SJCRH30 (cell line): Measurements from ENCODE around the gene FBXO3. TPM values are rescaled to one million over a fixed set of nuclear protein-coding genes. Genes with fewer than 3 reads are reported as not detected.

ENCODE experiments used
- DNase-seq, 2 experiments: peaks; one replicate each; pipeline ENCODE4 v3.0.0-alpha.2; 2015 to 2020
- H3K27ac ChIP-seq: fragments of 250-450 bp; sonication (Bioruptor Pico); 2 replicates; pipeline ENCODE4 v1.5.1; 2020; ENCODE audit warnings: mild to moderate bottlenecking, moderate library complexity
- H3K27me3 ChIP-seq: fragments of 250-450 bp; sonication (Bioruptor Pico); 2 replicates; pipeline ENCODE4 v1.5.1; 2020; ENCODE audit warnings: mild to moderate bottlenecking, moderate library complexity
- H3K36me3 ChIP-seq: fragments of 250-450 bp; sonication (Bioruptor Pico); 2 replicates; pipeline ENCODE4 v1.5.1; 2020; ENCODE audit warnings: mild to moderate bottlenecking, moderate library complexity
- H3K4me1 ChIP-seq: fragments of 250-450 bp; sonication (Bioruptor Pico); 2 replicates; pipeline ENCODE4 v1.5.1; 2020; ENCODE audit warnings: mild to moderate bottlenecking, moderate library complexity
- H3K4me3 ChIP-seq: fragments of 250-450 bp; sonication (Bioruptor Pico); 2 replicates; pipeline ENCODE4 v1.5.1; 2020; ENCODE audit warnings: mild to moderate bottlenecking, moderate library complexity
- H3K9me3 ChIP-seq: fragments of 250-450 bp; sonication (Bioruptor Pico); replicated peaks from 2 replicates; pipeline ENCODE4 v1.5.1; 2020; ENCODE audit warnings: mild to moderate bottlenecking, moderate library complexity
- total RNA-seq: library from RNA; depleted of rRNA; stranded (reverse); fragments of >200 nt; shearing (Covaris generic); gene quantifications from 2 replicates; pipeline ENCODE4 v1.2.3, GENCODE V29; 2014

The FBXO3 gene
- total RNA-seq, 1 experiment from 2014 or later, result 30.4 TPM

DNA sequence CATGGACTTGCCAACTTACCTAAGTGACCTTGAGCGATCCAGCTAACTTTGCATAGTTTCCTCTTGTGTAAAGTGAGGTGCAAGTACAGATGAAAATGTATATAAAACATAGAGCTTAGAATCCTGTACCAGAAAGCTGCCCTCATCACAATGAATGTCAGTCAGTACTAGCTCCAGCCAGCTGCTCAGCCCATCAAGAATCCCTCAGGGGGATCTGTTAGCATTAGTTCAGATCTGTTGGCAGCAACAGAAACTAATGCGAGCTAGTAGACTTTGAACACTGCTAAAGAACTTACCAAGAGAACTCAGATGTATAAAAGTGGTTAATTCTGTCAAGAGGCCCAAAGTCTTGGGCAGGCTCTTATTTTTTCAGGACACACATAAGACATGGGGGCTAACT lies 67.4 kb downstream of the FBXO3 start:
- DNase-seq, result no peak
- H3K27me3 ChIP-seq, result no peaks in the 10 kb centered on the region
- H3K4me1 ChIP-seq, result peaks cover 20% of the 10 kb centered on the region
- H3K36me3 ChIP-seq, result peaks cover 6% of the 10 kb centered on the region; the same call in 1 of the 2 replicates
- no peak overlapping the region for H3K27ac ChIP-seq
- no peaks in the 10 kb centered on the region for H3K9me3 ChIP-seq
- H3K4me3 ChIP-seq, result no peak overlapping the region

DNA sequence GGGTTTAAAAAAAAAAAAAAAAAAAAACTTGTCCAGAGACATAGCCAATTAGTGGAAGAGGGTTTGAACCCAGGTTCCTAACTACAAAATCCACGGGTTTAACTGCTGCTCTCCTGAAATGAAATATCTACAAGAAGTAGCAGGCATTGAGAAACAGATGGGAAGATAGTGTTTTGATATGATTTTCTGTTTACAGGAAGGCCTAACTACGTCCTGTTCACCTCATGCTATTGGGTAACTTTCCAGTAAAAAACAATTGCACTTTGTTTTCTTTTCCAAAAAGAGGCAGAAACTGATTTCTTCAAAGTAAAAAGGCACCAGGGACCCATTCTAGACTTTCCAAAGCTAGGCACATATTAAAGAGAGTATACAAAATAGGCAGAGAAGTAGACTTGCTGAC lies 67.8 kb downstream of the FBXO3 start:
- Histone ChIP-seq H3K36me3 (peaks cover 5% of the 10 kb centered on the region; the same call in 1 of the 2 replicates), H3K27me3 (no peaks in the 10 kb centered on the region), H3K27ac (no peak overlapping the region), H3K9me3 (no peaks in the 10 kb centered on the region), H3K4me1 (peaks cover 22% of the 10 kb centered on the region), H3K4me3 (no peak overlapping the region)
- DNase-seq, result no peak

DNA sequence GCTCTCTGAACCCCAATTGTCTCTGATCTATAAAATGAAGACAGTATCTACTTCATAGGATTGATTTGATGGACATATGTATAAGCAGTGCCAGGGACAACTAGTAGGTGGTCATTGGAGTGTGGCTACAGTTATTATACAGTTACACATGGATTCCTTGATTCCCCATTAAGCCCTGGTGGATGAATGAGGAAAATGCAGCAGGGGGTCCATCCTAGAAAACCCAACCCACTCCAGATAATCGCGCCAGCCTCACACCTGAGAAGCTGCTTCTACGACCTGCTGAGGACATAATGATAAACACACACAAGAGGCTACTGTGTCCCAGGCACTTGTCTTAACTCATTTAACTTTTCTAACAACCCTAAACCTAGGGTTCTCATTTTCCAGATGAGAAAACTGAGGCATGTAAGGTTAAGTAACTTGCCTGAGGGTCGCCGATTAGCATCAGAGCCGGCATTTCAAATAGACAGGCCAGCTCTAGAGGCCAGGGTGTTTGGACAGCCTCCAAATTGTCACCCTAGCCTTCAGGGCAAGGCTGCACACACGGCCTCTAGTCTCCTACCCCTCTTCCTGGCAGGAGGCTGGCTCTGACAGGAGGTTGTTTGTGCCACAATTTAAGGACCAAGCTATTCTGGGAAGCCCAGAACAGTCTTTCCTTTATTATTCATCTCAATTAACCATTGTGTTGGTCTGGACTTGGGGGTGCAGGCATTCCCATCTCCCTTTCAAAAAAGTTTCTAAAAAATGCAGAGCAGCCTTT lies 69.9 kb downstream of the FBXO3 start:
- no peak for DNase-seq
- Histone ChIP-seq H3K27ac (no peak overlapping the region), H3K4me1 (peaks cover 27% of the 10 kb centered on the region), H3K36me3 (no peaks in the 10 kb centered on the region), H3K4me3 (no peak overlapping the region), H3K9me3 (no peaks in the 10 kb centered on the region), H3K27me3 (no peaks in the 10 kb centered on the region)

DNA sequence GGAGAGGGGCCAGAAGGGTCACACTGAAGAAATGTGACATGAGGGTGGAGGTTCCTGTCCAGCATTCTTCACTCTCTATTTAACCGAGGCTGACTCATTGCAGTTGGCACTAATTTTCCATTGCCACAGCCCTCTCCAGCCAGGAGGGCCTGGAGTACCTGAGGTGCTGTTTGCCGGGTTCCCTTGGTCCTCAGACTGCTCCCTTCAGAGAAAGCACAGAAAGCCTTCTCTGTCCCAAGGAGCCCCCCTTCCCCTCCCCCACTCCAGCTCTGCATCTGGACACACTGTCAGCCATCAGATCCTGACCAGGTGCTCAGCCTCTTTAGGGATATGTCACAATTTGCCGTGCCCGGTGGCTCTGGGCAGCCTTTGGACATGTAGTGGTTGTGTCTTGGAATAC lies 70.5 kb downstream of the FBXO3 start:
- no peak for DNase-seq

DNA sequence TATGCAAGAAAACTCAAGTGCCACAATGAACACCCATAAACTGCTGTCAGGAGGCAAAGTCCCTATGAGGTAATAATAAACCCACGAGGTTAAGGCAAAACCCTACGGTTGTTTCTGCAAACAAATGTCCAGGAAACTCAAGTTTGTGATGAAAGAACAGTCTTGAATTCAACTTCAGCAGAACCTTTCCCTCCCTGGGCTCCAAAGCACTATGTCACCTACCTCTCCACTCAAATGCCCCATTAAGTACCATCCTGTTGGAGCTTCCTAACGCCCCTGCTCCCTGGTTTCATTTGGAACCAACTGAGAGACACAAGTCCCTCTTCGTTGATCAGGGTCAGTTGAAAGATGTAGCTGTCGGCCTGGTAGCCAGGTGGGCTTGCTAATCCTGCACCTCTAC lies 71.1 kb downstream of the FBXO3 start:
- DNase-seq, result no peak
- H3K36me3 ChIP-seq, result no peaks in the 10 kb centered on the region
- peaks cover 19% of the 10 kb centered on the region for H3K4me1 ChIP-seq
- H3K4me3 ChIP-seq, result no peak overlapping the region
- no peak overlapping the region for H3K27ac ChIP-seq
- H3K9me3 ChIP-seq, result no peaks in the 10 kb centered on the region
- H3K27me3 ChIP-seq, result no peaks in the 10 kb centered on the region

More for the DNA sequence above, 70.5 kb downstream of the FBXO3 start:
- no peaks in the 10 kb centered on the region for H3K27me3 ChIP-seq
- no peaks in the 10 kb centered on the region for H3K36me3 ChIP-seq
- peaks cover 22% of the 10 kb centered on the region for H3K4me1 ChIP-seq
- no peaks in the 10 kb centered on the region for H3K9me3 ChIP-seq
- no peak overlapping the region for H3K27ac ChIP-seq
- no peak overlapping the region for H3K4me3 ChIP-seq

DNA sequence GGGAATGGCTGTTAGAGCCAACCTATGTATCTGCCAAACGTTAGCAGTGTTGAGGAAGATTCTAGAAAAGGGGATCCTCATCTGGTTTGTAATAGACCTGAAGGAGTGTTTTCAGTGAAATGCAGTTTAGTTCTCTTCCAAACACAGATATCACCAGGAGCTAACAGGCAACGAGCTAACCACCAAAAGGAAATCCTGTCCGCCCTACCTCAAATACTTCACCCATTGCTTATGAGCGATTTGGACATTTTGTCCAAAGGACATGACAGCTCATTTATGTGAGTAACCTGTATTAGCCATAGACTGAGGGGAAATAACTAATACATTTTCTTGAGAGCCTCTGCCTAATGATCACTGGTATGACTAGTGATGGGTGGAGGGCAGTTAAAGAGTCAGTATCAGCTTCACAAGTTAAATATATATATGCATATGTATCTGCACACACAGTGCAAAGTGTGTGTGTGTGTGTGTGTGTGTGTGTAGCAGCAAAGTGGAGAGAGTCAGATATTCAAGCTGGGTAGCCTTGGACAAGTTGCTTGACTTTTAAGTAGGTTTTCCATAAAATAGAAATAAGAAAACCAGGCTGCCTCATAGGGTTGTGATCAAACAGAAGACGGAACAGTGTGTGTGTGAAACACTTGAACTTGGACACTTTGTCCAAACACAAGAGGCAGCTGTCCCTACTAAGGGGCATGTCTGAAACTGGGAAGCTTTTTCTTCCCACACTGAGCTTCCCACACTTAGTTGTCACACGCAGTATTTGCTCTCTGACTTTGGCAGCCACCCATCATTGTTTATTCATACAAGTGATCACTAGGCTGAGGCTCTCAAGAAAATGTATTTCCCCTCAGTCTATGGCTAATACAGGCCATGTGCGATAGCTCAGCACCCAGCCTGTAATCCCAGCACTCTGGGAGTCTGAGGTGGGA lies 72.8 kb downstream of the FBXO3 start:
- peak overlapping the region; percentile 63 for H3K4me3 ChIP-seq
- peak; percentile 50 to 77 for DNase-seq
- H3K27ac ChIP-seq, result peak overlapping the region; percentile 64
- no peaks in the 10 kb centered on the region for H3K9me3 ChIP-seq
- H3K27me3 ChIP-seq, result no peaks in the 10 kb centered on the region
- peaks cover 19% of the 10 kb centered on the region for H3K4me1 ChIP-seq
- no peaks in the 10 kb centered on the region for H3K36me3 ChIP-seq

DNA sequence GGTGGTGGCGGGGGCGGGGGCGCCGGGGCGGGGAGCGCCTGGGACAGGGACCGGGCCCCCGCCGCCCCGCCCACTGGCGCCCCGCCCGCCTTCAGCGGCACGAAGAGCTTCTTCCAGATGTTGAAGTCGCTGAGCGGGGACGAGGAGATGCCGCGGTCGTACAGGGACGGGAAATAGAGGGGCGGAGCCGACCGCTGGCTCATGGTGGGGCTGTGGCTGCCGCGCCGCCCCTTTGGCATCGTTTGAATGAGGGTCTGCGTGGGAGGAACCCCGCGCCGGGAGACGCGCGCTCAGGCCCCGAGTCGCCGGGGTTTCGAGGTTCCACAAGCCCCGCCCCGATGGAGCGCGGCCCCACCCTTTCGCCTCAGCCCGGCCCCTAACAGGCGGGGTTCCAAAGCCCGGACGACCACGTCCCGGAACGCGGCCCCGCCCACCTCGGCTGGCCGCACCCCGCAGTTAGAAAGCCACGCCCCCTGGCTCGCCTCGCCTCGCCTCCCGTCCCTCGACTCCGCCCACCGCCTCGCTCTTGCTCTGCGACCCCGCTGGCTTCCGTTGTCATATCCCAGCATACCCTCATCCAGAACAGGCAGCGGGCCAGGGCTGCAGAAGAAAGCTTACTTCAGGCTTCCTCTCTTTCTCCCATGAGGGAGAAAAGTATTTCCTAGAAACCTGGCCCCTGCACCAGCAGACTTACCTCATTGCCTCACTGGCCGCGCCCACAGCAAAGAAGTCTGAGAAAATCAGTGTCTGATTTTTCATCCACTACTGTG lies 73.6 kb downstream of the FBXO3 start, which contains the start of gene C11orf91:
Gene C11orf91 (minus strand): TSS at position 325 of the 770 bp plus-strand sequence. CDS start 86 bp downstream, at position 239.
- Histone ChIP-seq H3K4me3 (peak within 1 kb of the TSS; percentile 63), H3K27me3 (no peaks in the 10 kb centered on the region), H3K27ac (peak within 1 kb of the TSS; percentile 64), H3K4me1 (peaks cover 19% of the 10 kb centered on the region), H3K9me3 (no peaks in the 10 kb centered on the region), H3K36me3 (no peaks in the 10 kb centered on the region)
- DNase-seq, result peak; percentile 97 to 98

DNA sequence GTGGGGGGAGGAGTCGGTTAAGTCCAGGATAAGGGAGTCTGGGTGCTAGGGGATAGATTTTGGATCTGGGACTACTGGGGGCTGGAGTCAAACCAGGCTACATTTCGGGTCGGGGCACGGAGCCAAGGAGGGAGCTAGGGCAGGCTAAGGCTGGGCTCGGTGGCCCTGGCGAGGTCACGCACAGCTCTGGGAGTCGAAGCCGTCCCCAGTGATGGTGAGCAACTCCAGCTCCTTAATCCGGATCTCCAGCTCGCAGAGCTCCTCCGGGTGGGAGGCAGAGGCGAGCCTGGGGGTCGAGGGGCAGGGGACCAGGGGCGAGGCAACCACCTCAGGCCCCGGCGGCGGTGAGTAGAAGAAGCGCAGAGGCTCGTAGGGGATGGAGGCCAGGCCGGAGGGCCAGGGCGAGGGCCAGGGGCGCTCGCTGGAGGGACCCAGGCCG lies 74.2 kb downstream of the FBXO3 start:
- Histone ChIP-seq H3K27ac (peak overlapping the region; percentile 53; the same call in 1 of the 2 replicates), H3K27me3 (no peaks in the 10 kb centered on the region), H3K4me3 (peak overlapping the region; percentile 63), H3K4me1 (peaks cover 19% of the 10 kb centered on the region), H3K36me3 (no peaks in the 10 kb centered on the region), H3K9me3 (no peaks in the 10 kb centered on the region)
- DNase-seq, result peak in 1 of 2 experiments; percentile 44

DNA sequence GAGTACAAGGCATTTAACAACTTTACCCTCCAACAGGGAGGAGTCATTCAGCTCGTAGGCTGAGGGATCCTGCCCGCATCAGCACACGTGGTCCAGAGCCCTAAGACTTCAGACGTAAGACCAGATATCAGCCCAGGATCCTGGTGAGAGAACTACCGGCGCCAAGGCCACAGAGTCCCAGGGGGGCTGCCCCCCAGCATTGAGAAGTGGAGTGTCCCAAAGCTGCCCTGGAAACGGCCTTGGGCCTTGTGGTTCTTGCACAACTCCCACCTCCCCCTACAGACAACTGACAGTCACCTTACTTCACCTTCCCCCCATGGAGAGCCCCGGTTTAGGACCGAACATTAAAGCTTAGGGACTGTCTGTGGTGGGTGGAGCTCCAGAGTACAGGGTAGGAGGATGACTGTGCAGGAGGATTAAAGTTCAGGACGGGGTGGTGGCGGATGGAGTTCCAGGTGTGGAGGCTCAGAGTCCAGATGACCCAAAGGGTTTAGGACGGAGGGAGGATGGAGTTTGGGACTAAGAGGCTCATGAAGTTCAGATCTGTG lies 74.7 kb downstream of the FBXO3 start:
- Histone ChIP-seq H3K27ac (peak overlapping the region; percentile 53; the same call in 1 of the 2 replicates), H3K4me1 (peaks cover 19% of the 10 kb centered on the region), H3K36me3 (no peaks in the 10 kb centered on the region), H3K4me3 (peak overlapping the region; percentile 63), H3K9me3 (no peaks in the 10 kb centered on the region), H3K27me3 (no peaks in the 10 kb centered on the region)
- DNase-seq, result no peak

DNA sequence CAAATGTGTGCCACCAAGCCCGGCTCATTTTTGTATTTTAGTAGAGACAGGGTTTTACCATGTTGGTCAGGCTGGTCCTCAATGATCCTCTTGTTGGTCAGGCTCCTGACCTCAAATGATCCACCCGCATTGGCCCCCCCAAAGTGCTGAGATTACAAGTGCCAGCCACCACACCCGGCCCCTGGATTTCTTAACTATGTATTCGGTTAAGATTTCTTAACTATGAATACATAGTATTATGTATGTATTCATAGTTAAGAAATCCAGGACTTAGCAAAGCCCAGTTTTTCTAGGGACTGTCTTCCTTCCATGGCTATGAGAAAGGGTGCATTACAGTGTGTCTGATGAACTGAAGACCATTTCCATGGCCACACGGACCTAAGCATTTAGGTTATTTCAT lies 75.4 kb downstream of the FBXO3 start:
- DNase-seq, result no peak
- Histone ChIP-seq H3K4me1 (peaks cover 19% of the 10 kb centered on the region), H3K9me3 (no peaks in the 10 kb centered on the region)

DNA sequence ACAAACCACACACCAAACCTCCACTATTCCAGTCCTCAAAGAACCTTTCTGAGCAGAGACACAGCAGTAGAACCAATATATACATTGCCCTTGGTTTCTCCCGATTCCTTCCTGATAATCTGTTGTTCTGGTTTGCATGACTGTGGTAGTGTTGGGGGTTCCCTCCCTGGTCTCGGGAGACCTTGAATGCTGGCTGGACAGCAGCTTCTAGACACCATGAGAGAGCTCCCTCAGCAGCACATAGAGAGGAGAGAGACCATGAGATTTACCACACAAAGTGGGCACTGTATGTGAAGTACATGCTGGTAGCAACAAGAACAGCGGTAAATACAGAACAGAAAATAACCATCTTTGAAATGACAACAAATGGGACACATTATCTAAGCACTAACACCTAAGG lies 76.3 kb downstream of the FBXO3 start:
- no peak for DNase-seq
- Histone ChIP-seq H3K27me3 (no peaks in the 10 kb centered on the region), H3K36me3 (no peaks in the 10 kb centered on the region), H3K27ac (no peak overlapping the region), H3K9me3 (no peaks in the 10 kb centered on the region), H3K4me3 (no peak overlapping the region), H3K4me1 (peaks cover 22% of the 10 kb centered on the region)

More for the DNA sequence above, 75.4 kb downstream of the FBXO3 start:
- H3K27ac ChIP-seq, result no peak overlapping the region
- no peaks in the 10 kb centered on the region for H3K27me3 ChIP-seq
- no peak overlapping the region for H3K4me3 ChIP-seq
- H3K36me3 ChIP-seq, result no peaks in the 10 kb centered on the region

DNA sequence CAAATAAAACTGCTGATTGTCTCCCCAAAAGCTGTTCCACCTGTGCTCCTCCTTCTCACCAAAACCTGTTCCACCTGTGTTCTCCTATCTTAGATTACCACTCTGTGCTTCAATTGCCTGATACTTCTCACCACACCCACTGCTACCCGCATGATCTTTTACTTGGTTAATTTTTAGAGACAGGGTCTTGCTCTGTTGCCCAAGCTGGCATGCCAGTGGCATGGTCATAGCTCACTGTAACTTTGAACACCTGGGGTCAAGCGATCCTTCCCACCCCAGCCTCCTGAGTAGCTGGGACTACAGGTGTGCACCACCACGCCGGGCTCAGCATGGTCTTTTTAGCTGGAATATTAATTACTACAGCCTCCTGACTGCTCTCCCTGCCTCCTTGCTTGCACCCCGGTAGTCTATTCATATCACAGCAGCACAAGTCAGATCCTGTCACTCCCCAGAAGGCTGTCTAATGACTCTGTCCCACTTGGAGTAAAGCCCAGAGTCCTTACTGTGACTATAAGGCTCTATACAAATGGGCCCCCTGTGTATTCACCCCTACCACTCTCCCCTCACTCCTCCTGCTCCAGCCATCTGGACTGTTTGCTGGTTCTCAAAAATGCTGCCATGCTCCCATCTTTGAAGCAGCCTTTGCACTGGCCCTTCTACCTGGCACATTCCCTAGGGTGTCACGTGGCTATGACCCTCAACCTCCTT lies 77.2 kb downstream of the FBXO3 start:
- Histone ChIP-seq H3K36me3 (no peaks in the 10 kb centered on the region), H3K4me3 (no peak overlapping the region), H3K9me3 (no peaks in the 10 kb centered on the region), H3K27me3 (no peaks in the 10 kb centered on the region), H3K27ac (no peak overlapping the region), H3K4me1 (peaks cover 19% of the 10 kb centered on the region)
- no peak for DNase-seq

DNA sequence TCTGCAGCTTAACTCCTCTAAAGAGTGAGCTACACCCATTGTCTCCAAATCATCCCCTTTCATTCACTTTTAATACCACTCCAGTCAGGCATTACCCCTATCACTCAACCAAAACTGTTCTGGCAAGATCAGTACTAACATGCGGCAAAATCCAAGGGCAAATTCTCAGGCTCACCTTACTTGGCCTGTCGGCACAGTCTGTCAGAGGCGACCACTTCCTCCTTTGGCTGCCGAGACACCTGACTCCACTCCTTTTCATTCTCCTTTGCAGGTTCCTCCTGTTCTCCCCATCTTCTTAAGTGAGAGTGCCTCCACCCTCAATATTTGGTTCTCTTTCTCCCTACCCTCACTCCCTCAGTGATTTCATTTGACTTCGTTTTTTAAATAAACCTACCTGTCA lies 77.9 kb downstream of the FBXO3 start:
- H3K27me3 ChIP-seq, result no peaks in the 10 kb centered on the region
- no peak overlapping the region for H3K27ac ChIP-seq
- H3K36me3 ChIP-seq, result no peaks in the 10 kb centered on the region
- DNase-seq, result no peak
- no peaks in the 10 kb centered on the region for H3K9me3 ChIP-seq
- peaks cover 21% of the 10 kb centered on the region for H3K4me1 ChIP-seq
- no peak overlapping the region for H3K4me3 ChIP-seq
